DOHH2 (cell line): Measurements from ENCODE around the gene ZNF280D.

Experiments
- H3F3A ChIP-seq: fragments of 200-600 bp; sonication (generic), shearing (Covaris generic); 2 replicates; pipeline ENCODE4 v1.6.0; 2016; ENCODE audit warnings: antibody characterized with exemption, mild to moderate bottlenecking; ENCODE audit not compliant: control insufficient read depth, insufficient read depth
- H3K27ac ChIP-seq: fragments of 200-600 bp; sonication (generic); 2 replicates; pipeline ENCODE4 v1.5.1; 2014; ENCODE audit warnings: low read depth, mild to moderate bottlenecking, low read length, moderate library complexity
- H3K27me3 ChIP-seq: fragments of 200-600 bp; sonication (generic); 2 replicates; pipeline ENCODE4 v1.6.1; 2014; ENCODE audit warnings: mild to moderate bottlenecking, low read length, mixed read lengths; ENCODE audit not compliant: control insufficient read depth
- H3K36me3 ChIP-seq: fragments of 200-600 bp; sonication (generic); 2 replicates; pipeline ENCODE4 v1.6.1; 2014; ENCODE audit warnings: mild to moderate bottlenecking, low read length, moderate library complexity, mixed read lengths; ENCODE audit not compliant: control insufficient read depth
- H3K4me1 ChIP-seq: fragments of 200-600 bp; sonication (generic); 2 replicates; pipeline ENCODE4 v1.6.1; 2014; ENCODE audit warnings: mild to moderate bottlenecking, low read length, mixed read lengths; ENCODE audit not compliant: control insufficient read depth
- H3K4me2 ChIP-seq: fragments of 200-600 bp; sonication (generic); 2 replicates; pipeline ENCODE4 v1.6.0; 2014; ENCODE audit warnings: mild to moderate bottlenecking, low read length, moderate library complexity
- H3K4me3 ChIP-seq: fragments of 200-600 bp; sonication (generic); 2 replicates; pipeline ENCODE4 v1.5.1; 2014; ENCODE audit warnings: mild to moderate bottlenecking, low read length, mixed read lengths
- H3K79me2 ChIP-seq: fragments of 200-600 bp; sonication (generic); 2 replicates; pipeline ENCODE4 v1.6.1; 2014; ENCODE audit warnings: mild to moderate bottlenecking, low read length, mixed read lengths; ENCODE audit not compliant: control insufficient read depth
- H3K9me2 ChIP-seq: fragments of 200-600 bp; sonication (generic); replicated peaks from 2 replicates; pipeline ENCODE4 v1.6.1; 2014; ENCODE audit warnings: mild to moderate bottlenecking, low read length, mixed read lengths; ENCODE audit not compliant: control insufficient read depth
- H3K9me3 ChIP-seq: fragments of 200-600 bp; sonication (generic); 2 replicates; pipeline ENCODE4 v1.6.1; 2014; ENCODE audit warnings: antibody characterized with exemption, low read length, mixed read lengths; ENCODE audit not compliant: control insufficient read depth, insufficient read depth
- H4K20me1 ChIP-seq: fragments of 200-600 bp; sonication (generic); 2 replicates; pipeline ENCODE4 v1.6.0; 2014; ENCODE audit warnings: low read depth, mild to moderate bottlenecking, antibody characterized with exemption, low read length, moderate library complexity; ENCODE audit not compliant: control insufficient read depth, insufficient read depth
- EZH2phosphoT487 ChIP-seq: fragments of 200-600 bp; sonication (generic); IDR thresholded peaks from 2 replicates; pipeline ENCODE4 v1.6.1; 2017; ENCODE audit warnings: borderline replicate concordance, mild to moderate bottlenecking, antibody characterized with exemption, low read length, moderate library complexity, mixed read lengths
- TF ChIP-seq, protein P1 (sequence below): fragments of 200-600 bp; sonication (generic); IDR thresholded peaks from one replicate; pipeline ENCODE4 v1.5.1; 2014; ENCODE audit warnings: antibody characterized with exemption, mild to moderate bottlenecking, low read depth, low read length; ENCODE audit not compliant: poor library complexity, severe bottlenecking

ZNF280D gene

DNA sequence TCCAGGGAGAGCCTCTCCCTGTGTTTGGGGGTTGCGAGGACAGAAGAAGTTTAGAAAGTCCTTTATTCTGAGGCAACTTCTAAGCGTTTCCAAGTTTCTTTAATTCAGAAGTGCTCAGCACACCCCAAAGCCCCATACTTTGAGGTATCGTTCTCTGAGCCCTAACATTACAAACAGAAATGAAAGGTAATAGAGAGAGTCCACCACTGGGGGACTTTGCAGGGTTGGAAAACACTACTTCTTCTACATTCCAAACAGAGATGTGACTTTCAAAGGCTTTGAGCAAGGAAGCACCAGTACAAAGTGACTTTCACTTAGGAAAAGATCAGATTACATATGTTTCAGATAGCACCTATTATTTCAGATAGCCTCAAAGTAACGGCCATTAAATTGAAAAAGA is 6.2 kb upstream of the ZNF280D start:
- Histone ChIP-seq H3K4me2 (no peak overlapping the region), H3K4me3 (no peak overlapping the region)

DNA sequence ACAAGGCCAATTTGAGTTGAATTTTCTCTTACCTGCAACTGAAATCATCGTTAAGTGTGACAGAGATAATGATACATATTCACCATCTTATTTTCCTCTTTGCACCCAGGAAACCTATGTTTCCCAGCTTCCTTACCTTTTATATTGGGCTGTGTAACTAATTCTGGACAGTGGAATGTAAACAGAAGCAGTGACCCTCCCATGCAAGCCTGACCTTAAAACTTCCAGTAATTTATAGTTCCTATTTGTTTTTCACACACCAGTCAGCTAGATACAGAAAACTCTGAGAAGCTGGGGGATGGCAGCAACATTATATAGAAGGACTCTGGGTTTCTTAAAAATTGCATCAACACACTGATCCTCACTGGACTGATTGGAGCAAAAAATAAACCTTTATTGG is 4.5 kb upstream of the ZNF280D start:
- no peak for TF ChIP-seq EZH2phosphoT487
- TF ChIP-seq, protein P1, sequence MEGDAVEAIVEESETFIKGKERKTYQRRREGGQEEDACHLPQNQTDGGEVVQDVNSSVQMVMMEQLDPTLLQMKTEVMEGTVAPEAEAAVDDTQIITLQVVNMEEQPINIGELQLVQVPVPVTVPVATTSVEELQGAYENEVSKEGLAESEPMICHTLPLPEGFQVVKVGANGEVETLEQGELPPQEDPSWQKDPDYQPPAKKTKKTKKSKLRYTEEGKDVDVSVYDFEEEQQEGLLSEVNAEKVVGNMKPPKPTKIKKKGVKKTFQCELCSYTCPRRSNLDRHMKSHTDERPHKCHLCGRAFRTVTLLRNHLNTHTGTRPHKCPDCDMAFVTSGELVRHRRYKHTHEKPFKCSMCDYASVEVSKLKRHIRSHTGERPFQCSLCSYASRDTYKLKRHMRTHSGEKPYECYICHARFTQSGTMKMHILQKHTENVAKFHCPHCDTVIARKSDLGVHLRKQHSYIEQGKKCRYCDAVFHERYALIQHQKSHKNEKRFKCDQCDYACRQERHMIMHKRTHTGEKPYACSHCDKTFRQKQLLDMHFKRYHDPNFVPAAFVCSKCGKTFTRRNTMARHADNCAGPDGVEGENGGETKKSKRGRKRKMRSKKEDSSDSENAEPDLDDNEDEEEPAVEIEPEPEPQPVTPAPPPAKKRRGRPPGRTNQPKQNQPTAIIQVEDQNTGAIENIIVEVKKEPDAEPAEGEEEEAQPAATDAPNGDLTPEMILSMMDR: no peak
- Histone ChIP-seq H3K79me2 (peaks cover 3% of the 10 kb centered on the region), H3K4me3 (no peak overlapping the region), H3K36me3 (peaks cover 1% of the 10 kb centered on the region; the same call in 1 of the 2 replicates), H3K4me1 (peaks cover 7% of the 10 kb centered on the region), H3K27me3 (no peaks in the 10 kb centered on the region), H3K4me2 (no peak overlapping the region), H3K27ac (no peak overlapping the region), H4K20me1 (no peaks in the 10 kb centered on the region), H3F3A (no peaks in the 10 kb centered on the region), H3K9me3 (peaks cover 15% of the 10 kb centered on the region), H3K9me2 (no peaks in the 10 kb centered on the region)

More for the DNA sequence above, 6.2 kb upstream of the ZNF280D start:
- peaks cover 6% of the 10 kb centered on the region; the same call in 1 of the 2 replicates for H3K9me3 ChIP-seq
- H3K4me1 ChIP-seq: no peaks in the 10 kb centered on the region; the same call in 1 of the 2 replicates
- H3K27me3 ChIP-seq: no peaks in the 10 kb centered on the region
- H3K9me2 ChIP-seq: no peaks in the 10 kb centered on the region
- H3K36me3 ChIP-seq: no peaks in the 10 kb centered on the region
- no peaks in the 10 kb centered on the region for H3K79me2 ChIP-seq
- no peak overlapping the region for H3K27ac ChIP-seq
- H4K20me1 ChIP-seq: no peaks in the 10 kb centered on the region
- no peaks in the 10 kb centered on the region for H3F3A ChIP-seq
- TF ChIP-seq, protein P1: no peak
- TF ChIP-seq EZH2phosphoT487: no peak

DNA sequence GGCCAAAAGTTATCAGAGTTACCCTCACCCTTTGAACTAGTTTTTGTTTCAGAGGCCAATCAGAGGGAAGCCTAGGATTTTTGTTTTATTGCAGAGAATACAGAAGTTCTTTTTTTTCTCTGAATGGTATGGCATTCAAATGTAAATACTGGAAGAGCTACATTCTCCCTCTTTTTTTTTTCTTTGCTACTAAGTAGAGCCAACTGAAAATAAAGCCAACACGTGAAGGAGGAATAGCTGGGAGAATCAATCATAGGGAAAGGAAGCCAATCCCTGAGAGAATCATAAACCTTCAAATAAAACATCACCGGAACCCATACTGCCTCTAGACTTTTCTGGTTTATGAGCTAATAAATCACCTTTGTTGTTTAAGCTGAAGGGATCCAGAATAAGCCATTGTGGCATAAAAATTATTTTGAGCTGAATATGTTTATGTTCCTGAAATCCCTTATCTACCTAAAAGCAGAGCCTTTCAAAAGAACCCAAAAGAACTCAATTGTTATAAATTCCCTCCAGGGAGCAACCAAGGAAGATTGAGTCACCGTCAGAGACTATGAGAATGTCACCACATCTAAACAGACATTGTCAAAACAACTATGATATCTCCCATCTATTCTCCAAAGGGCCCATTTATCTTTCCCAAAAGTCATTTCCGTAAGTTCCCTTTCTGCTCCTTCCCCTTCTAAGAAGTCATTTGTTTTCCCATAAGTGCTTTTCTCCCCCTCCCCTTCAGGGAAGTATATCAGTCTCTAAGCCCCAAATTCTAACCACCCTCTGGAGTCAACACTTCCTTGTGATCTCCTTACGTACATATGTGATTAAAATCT is 3.8 kb upstream of the ZNF280D start:
- Histone ChIP-seq H3F3A (no peaks in the 10 kb centered on the region), H3K4me2 (no peak overlapping the region), H4K20me1 (no peaks in the 10 kb centered on the region), H3K27ac (no peak overlapping the region), H3K79me2 (peaks cover 10% of the 10 kb centered on the region), H3K9me3 (peaks cover 15% of the 10 kb centered on the region), H3K4me1 (peaks cover 14% of the 10 kb centered on the region), H3K4me3 (no peak overlapping the region), H3K36me3 (peaks cover 7% of the 10 kb centered on the region), H3K27me3 (no peaks in the 10 kb centered on the region), H3K9me2 (no peaks in the 10 kb centered on the region)
- no peak for TF ChIP-seq EZH2phosphoT487
- TF ChIP-seq, protein P1: no peak
